ENCODE data around the gene SCRN1. TPM values are rescaled to one million over a fixed set of nuclear protein-coding genes. Genes with fewer than 3 reads are reported as not detected.

The SCRN1 gene
- total RNA-seq, 2 experiments from 2014 or later, result 3.5 to 4.9 TPM

GRCh38 chr7:29883462-29884398 is 105.9 kb downstream of the SCRN1 start:
- Mint-ChIP-seq H3K27me3 (peaks cover 27% of the 10 kb centered on the region), H3K36me3 (no peaks in the 10 kb centered on the region), H3K27ac (no peak overlapping the region), H3K9me3 (ENCODE audit: low read depth) (no peaks in the 10 kb centered on the region), H3K4me1 (no peaks in the 10 kb centered on the region), H3K4me3 (no peak overlapping the region)
- DNase-seq (no peak), ATAC-seq (no peak)
- CTCF ChIA-PET, result no interaction called here

GRCh38 chr7:29882481-29882880 is 107.1 kb downstream of the SCRN1 start:
- H3K27me3 Mint-ChIP-seq, result peaks cover 31% of the 10 kb centered on the region
- DNase-seq, result no peak
- H3K27ac Mint-ChIP-seq, result no peak overlapping the region
- H3K9me3 Mint-ChIP-seq (ENCODE audit: low read depth), result no peaks in the 10 kb centered on the region
- H3K36me3 Mint-ChIP-seq, result no peaks in the 10 kb centered on the region
- H3K4me3 Mint-ChIP-seq, result no peak overlapping the region
- no peak for ATAC-seq
- H3K4me1 Mint-ChIP-seq, result no peaks in the 10 kb centered on the region
- CTCF ChIA-PET, result no interaction called here

- CTCF ChIA-PET, result no interaction called here
- ATAC-seq, result no peak
These were observed 107.9 kb downstream of the SCRN1 start for GRCh38 chr7:29881724-29882123.

GRCh38 chr7:29879609-29880008 is 110.0 kb downstream of the SCRN1 start:
- no peaks in the 10 kb centered on the region for H3K36me3 Mint-ChIP-seq
- H3K4me3 Mint-ChIP-seq, result no peak overlapping the region
- H3K4me1 Mint-ChIP-seq, result no peaks in the 10 kb centered on the region
- CTCF ChIA-PET, result no interaction called here
- H3K27me3 Mint-ChIP-seq, result peaks cover 28% of the 10 kb centered on the region
- no peaks in the 10 kb centered on the region for H3K9me3 Mint-ChIP-seq (ENCODE audit: low read depth)
- DNase-seq, result no peak
- H3K27ac Mint-ChIP-seq, result no peak overlapping the region
- no peak for ATAC-seq

More at GRCh38 chr7:29881724-29882123, 107.9 kb downstream of the SCRN1 start:
- H3K27me3 Mint-ChIP-seq, result peaks cover 31% of the 10 kb centered on the region
- no peak overlapping the region for H3K27ac Mint-ChIP-seq
- no peak for DNase-seq
- H3K36me3 Mint-ChIP-seq, result no peaks in the 10 kb centered on the region
- no peaks in the 10 kb centered on the region for H3K4me1 Mint-ChIP-seq
- no peak overlapping the region for H3K4me3 Mint-ChIP-seq
- no peaks in the 10 kb centered on the region for H3K9me3 Mint-ChIP-seq (ENCODE audit: low read depth)

GRCh38 chr7:29878081-29878688 is 111.4 kb downstream of the SCRN1 start:
- CTCF ChIA-PET, result interaction anchor here (0.8 to 2.9 kb wide), 5 partner anchors 42 to 197 kb away, joined by 3 to 16 read pairs (median 5); no protein-coding TSS in a partner anchor
- no peak overlapping the region for H3K27ac Mint-ChIP-seq
- H3K9me3 Mint-ChIP-seq (ENCODE audit: low read depth), result no peaks in the 10 kb centered on the region
- H3K36me3 Mint-ChIP-seq, result no peaks in the 10 kb centered on the region
- no peak for ATAC-seq
- H3K4me3 Mint-ChIP-seq, result no peak overlapping the region
- H3K4me1 Mint-ChIP-seq, result no peaks in the 10 kb centered on the region
- peaks cover 27% of the 10 kb centered on the region for H3K27me3 Mint-ChIP-seq
- no peak for DNase-seq

- ATAC-seq (no peak), DNase-seq (no peak)
- H3K27me3 Mint-ChIP-seq, result peaks cover 25% of the 10 kb centered on the region
- no peak overlapping the region for H3K4me3 Mint-ChIP-seq
- no peaks in the 10 kb centered on the region for H3K9me3 Mint-ChIP-seq (ENCODE audit: low read depth)
- H3K27ac Mint-ChIP-seq, result no peak overlapping the region
- H3K4me1 Mint-ChIP-seq, result no peaks in the 10 kb centered on the region
- CTCF ChIA-PET, result interaction anchor here (2.9 kb wide), 1 partner anchor 185 kb away, joined by 16 read pairs; no protein-coding TSS in a partner anchor
- H3K36me3 Mint-ChIP-seq, result no peaks in the 10 kb centered on the region
These were observed 112.4 kb downstream of the SCRN1 start for GRCh38 chr7:29877196-29877595.

GRCh38 chr7:29875741-29876140 is 113.9 kb downstream of the SCRN1 start:
- H3K27me3 Mint-ChIP-seq, result peaks cover 28% of the 10 kb centered on the region
- no peak for ATAC-seq
- no peak for DNase-seq
- no peak overlapping the region for H3K4me3 Mint-ChIP-seq
- H3K4me1 Mint-ChIP-seq, result no peaks in the 10 kb centered on the region
- H3K9me3 Mint-ChIP-seq (ENCODE audit: low read depth), result no peaks in the 10 kb centered on the region
- H3K27ac Mint-ChIP-seq, result no peak overlapping the region
- no peaks in the 10 kb centered on the region for H3K36me3 Mint-ChIP-seq
- CTCF ChIA-PET, result no interaction called here

GRCh38 chr7:29873644-29874294 is 115.8 kb downstream of the SCRN1 start:
- Mint-ChIP-seq H3K4me1 (no peaks in the 10 kb centered on the region), H3K27me3 (peaks cover 34% of the 10 kb centered on the region), H3K9me3 (ENCODE audit: low read depth) (no peaks in the 10 kb centered on the region), H3K27ac (no peak overlapping the region), H3K36me3 (no peaks in the 10 kb centered on the region), H3K4me3 (no peak overlapping the region)
- CTCF ChIA-PET, result no interaction called here
- ATAC-seq, result no peak
- no peak for DNase-seq

- no peaks in the 10 kb centered on the region for H3K36me3 Mint-ChIP-seq
- CTCF ChIA-PET, result no interaction called here
- ATAC-seq, result no peak
These were observed 117.7 kb downstream of the SCRN1 start for GRCh38 chr7:29871787-29872398.

More at GRCh38 chr7:29871787-29872398, 117.7 kb downstream of the SCRN1 start:
- Mint-ChIP-seq H3K27me3 (peaks cover 36% of the 10 kb centered on the region), H3K4me1 (no peaks in the 10 kb centered on the region), H3K4me3 (no peak overlapping the region), H3K9me3 (ENCODE audit: low read depth) (no peaks in the 10 kb centered on the region), H3K27ac (no peak overlapping the region)
- no peak for DNase-seq

Other genes starting within 250 kb of the SCRN1 start
- not detected for gene WIPF3, start 183.3 kb downstream of the SCRN1 start, total RNA-seq
- 1 to 10 TPM; 5.2 to 6.4 TPM for gene FKBP14, start 36.9 kb upstream of the SCRN1 start, total RNA-seq
- 10 to 100 TPM; 10.8 to 10.9 TPM for gene PLEKHA8, start 38.6 kb upstream of the SCRN1 start, total RNA-seq
- gene MTURN, start 145.2 kb upstream of the SCRN1 start, total RNA-seq, result 1 to 10 TPM; 2.5 to 4.4 TPM